Liver (tissue), 9 donors: Measurements from ENCODE around the gene SLC4A8. TPM values are rescaled to one million over a fixed set of nuclear protein-coding genes. Genes with fewer than 3 reads are reported as not detected.

Experiments used
- DNase-seq: peaks from one replicate; pipeline ENCODE4 v3.0.0-alpha.2; 2017; ENCODE audit warnings: low spot score
- H3K27ac ChIP-seq, 2 donors: one replicate each; pipeline ENCODE4 v1.7.0; 2013; ENCODE audit warnings: inconsistent platforms in 2 of 2, low read length in 2 of 2, control low read depth in 1 of 2, low read depth in 1 of 2, mild to moderate bottlenecking in 1 of 2
- H3K27me3 ChIP-seq, 4 donors: one replicate each; pipeline versions ENCODE4 v1.6.1 to v1.7.0; 2013; ENCODE audit warnings: low read length in 3 of 4, inconsistent platforms in 1 of 4, mild to moderate bottlenecking in 1 of 4, moderate library complexity in 1 of 4; ENCODE audit not compliant: control insufficient read depth in 4 of 4, insufficient read depth in 4 of 4
- H3K36me3 ChIP-seq, 4 donors: one replicate each; pipeline versions ENCODE4 v1.6.1 to v1.7.0; 2013; ENCODE audit warnings: low read length in 3 of 4, mild to moderate bottlenecking in 3 of 4, low read depth in 1 of 4, moderate library complexity in 1 of 4; ENCODE audit not compliant: control insufficient read depth in 4 of 4, insufficient read depth in 3 of 4
- H3K4me1 ChIP-seq, 4 donors: one replicate each; pipeline versions ENCODE4 v1.6.1 to v1.7.0; 2013; ENCODE audit warnings: low read length in 3 of 4, mild to moderate bottlenecking in 3 of 4, moderate library complexity in 1 of 4; ENCODE audit not compliant: control insufficient read depth in 4 of 4, insufficient read depth in 4 of 4
- H3K4me3 ChIP-seq, 3 donors: one replicate each; pipeline versions ENCODE4 v1.6.1 to v1.7.0; 2013; ENCODE audit warnings: low read length in 3 of 3, control low read depth in 1 of 3, low read depth in 1 of 3, mild to moderate bottlenecking in 1 of 3
- H3K9ac ChIP-seq, 2 donors: one replicate each; pipeline ENCODE4 v1.7.0; 2013; ENCODE audit warnings: low read length in 2 of 2, mild to moderate bottlenecking in 2 of 2, moderate library complexity in 2 of 2, control low read depth in 1 of 2, low read depth in 1 of 2
- H3K9me3 ChIP-seq, 4 donors: one replicate each; pipeline versions ENCODE4 v1.6.1 to v1.7.0; 2013; ENCODE audit warnings: low read length in 3 of 4; ENCODE audit not compliant: control insufficient read depth in 4 of 4
- EGR1 ChIP-seq, 2 donors: IDR thresholded peaks; 2 replicates each; pipeline ENCODE4 v1.6.1; 2016 to 2018; ENCODE audit warnings: antibody characterized with exemption in 2 of 2, low read depth in 2 of 2
- FOXA1 ChIP-seq: IDR thresholded peaks from 2 replicates; pipeline ENCODE4 v1.6.1; 2016; ENCODE audit warnings: antibody characterized with exemption
- FOXA2 ChIP-seq: IDR thresholded peaks from 2 replicates; pipeline ENCODE4 v1.6.1; 2016; ENCODE audit warnings: antibody characterized with exemption
- GABPA ChIP-seq, 2 donors: IDR thresholded peaks in 1 of 2; conservative IDR thresholded peaks in 1 of 2; 2 replicates each; pipeline ENCODE4 v1.6.1; 2016; ENCODE audit warnings: antibody characterized with exemption in 2 of 2, mild to moderate bottlenecking in 1 of 2, moderate library complexity in 1 of 2
- HNF4A ChIP-seq, 2 donors: conservative IDR thresholded peaks; 2 replicates each; pipeline ENCODE4 v1.6.1; 2016; ENCODE audit warnings: antibody characterized with exemption in 2 of 2, mild to moderate bottlenecking in 2 of 2
- HNF4G ChIP-seq: IDR thresholded peaks from 2 replicates; pipeline ENCODE4 v1.6.1; 2016; ENCODE audit warnings: antibody characterized with exemption
- JUND ChIP-seq, 2 donors: IDR thresholded peaks; 2 replicates each; pipeline ENCODE4 v1.6.1; 2016; ENCODE audit warnings: antibody characterized with exemption in 2 of 2
- NR2F2 ChIP-seq: IDR thresholded peaks from 2 replicates; pipeline ENCODE4 v1.6.1; 2016; ENCODE audit warnings: antibody characterized with exemption
- RAD21 ChIP-seq, 2 donors: IDR thresholded peaks; 2 replicates each; pipeline ENCODE4 v1.6.1; 2016; ENCODE audit warnings: antibody characterized with exemption in 2 of 2, mild to moderate bottlenecking in 2 of 2
- RXRA ChIP-seq, 2 donors: IDR thresholded peaks; 2 replicates each; pipeline ENCODE4 v1.6.1; 2017 to 2018; ENCODE audit warnings: antibody characterized with exemption in 2 of 2, mild to moderate bottlenecking in 1 of 2
- TAF1 ChIP-seq: conservative IDR thresholded peaks from 2 replicates; pipeline ENCODE4 v1.6.1; 2016; ENCODE audit warnings: antibody characterized with exemption, mild to moderate bottlenecking
- YY1 ChIP-seq: IDR thresholded peaks from 2 replicates; pipeline ENCODE4 v1.6.1; 2016; ENCODE audit warnings: antibody characterized with exemption, mild to moderate bottlenecking
- WGBS: extraction: QIAGEN DNeasy Blood & Tissue Kit; methylation state at CpG from one replicate; pipeline ENCODE4 v1.1.7; 2013; 5-methylcytosine and 5-hydroxymethylcytosine counted together
- polyA plus RNA-seq, 2 donors: library from polyadenylated mRNA; stranded (reverse) in 1 of 2; unstranded in 1 of 2; fragments of 200-250 nt in 1 of 2; fragments of >200 nt in 1 of 2; fragmentation: Nextera tagmentation in 1 of 2; extraction: Ambion mirVana in 1 of 2; gene quantifications; one replicate each; pipeline versions ENCODE4 v1.2.1 to v1.2.3, GENCODE V29; 2013 to 2015
- total RNA-seq, 2 donors: library from RNA; depleted of rRNA; stranded (reverse); fragments of >200 nt; gene quantifications; one replicate each; pipeline ENCODE4 v1.2.3, GENCODE V29; 2014
- TF ChIP-seq, protein P1 (sequence below): IDR thresholded peaks from 2 replicates; pipeline ENCODE4 v1.6.1; 2016; ENCODE audit warnings: antibody characterized with exemption
- TF ChIP-seq, protein P2 (sequence below): fragments of 150-350 bp; IDR thresholded peaks from 2 replicates; pipeline ENCODE4 v1.5.1; 2017; ENCODE audit warnings: improper control_type of control experiment, low read depth, low read length; ENCODE audit not compliant: missing input control
- TF ChIP-seq, protein P3 (sequence below): IDR thresholded peaks from 2 replicates; pipeline ENCODE4 v1.6.1; 2016; ENCODE audit warnings: antibody characterized with exemption, mild to moderate bottlenecking
- TF ChIP-seq, protein P4 (sequence below): IDR thresholded peaks from 2 replicates; pipeline ENCODE4 v1.6.1; 2016; ENCODE audit warnings: antibody characterized with exemption
- donor health status: healthy.
- donor health status: healthy.
- donor health status: healthy.
- donor health status: healthy.
- donor health status: healthy.

The SLC4A8 gene
- total and polyA plus RNA-seq, 4 donors: 0.07 to 1.0 (median 0.75) TPM; not detected in 1

- DNase-seq: no peak
- TF ChIP-seq, protein P1, sequence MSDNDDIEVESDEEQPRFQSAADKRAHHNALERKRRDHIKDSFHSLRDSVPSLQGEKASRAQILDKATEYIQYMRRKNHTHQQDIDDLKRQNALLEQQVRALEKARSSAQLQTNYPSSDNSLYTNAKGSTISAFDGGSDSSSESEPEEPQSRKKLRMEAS: no peak
- TF ChIP-seq EGR1 (IDR thresholded peaks at IDR 0.05; ENCODE audit: low read depth in 2 of 2) (no peak), FOXA2 (no peak), RAD21 (IDR thresholded peaks at IDR 0.05) (no peak), RXRA (IDR thresholded peaks at IDR 0.05) (no peak), YY1 (no peak), HNF4G (no peak), GABPA (IDR thresholded peaks at IDR 0.05 in 1 of 2, conservative IDR thresholded peaks at IDR 0.05 in 1 of 2) (no peak), TAF1 (no peak), HNF4A (conservative IDR thresholded peaks at IDR 0.05) (no peak), FOXA1 (no peak), NR2F2 (no peak)
- TF ChIP-seq, protein P2, sequence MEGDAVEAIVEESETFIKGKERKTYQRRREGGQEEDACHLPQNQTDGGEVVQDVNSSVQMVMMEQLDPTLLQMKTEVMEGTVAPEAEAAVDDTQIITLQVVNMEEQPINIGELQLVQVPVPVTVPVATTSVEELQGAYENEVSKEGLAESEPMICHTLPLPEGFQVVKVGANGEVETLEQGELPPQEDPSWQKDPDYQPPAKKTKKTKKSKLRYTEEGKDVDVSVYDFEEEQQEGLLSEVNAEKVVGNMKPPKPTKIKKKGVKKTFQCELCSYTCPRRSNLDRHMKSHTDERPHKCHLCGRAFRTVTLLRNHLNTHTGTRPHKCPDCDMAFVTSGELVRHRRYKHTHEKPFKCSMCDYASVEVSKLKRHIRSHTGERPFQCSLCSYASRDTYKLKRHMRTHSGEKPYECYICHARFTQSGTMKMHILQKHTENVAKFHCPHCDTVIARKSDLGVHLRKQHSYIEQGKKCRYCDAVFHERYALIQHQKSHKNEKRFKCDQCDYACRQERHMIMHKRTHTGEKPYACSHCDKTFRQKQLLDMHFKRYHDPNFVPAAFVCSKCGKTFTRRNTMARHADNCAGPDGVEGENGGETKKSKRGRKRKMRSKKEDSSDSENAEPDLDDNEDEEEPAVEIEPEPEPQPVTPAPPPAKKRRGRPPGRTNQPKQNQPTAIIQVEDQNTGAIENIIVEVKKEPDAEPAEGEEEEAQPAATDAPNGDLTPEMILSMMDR: no peak
- TF ChIP-seq, protein P3, sequence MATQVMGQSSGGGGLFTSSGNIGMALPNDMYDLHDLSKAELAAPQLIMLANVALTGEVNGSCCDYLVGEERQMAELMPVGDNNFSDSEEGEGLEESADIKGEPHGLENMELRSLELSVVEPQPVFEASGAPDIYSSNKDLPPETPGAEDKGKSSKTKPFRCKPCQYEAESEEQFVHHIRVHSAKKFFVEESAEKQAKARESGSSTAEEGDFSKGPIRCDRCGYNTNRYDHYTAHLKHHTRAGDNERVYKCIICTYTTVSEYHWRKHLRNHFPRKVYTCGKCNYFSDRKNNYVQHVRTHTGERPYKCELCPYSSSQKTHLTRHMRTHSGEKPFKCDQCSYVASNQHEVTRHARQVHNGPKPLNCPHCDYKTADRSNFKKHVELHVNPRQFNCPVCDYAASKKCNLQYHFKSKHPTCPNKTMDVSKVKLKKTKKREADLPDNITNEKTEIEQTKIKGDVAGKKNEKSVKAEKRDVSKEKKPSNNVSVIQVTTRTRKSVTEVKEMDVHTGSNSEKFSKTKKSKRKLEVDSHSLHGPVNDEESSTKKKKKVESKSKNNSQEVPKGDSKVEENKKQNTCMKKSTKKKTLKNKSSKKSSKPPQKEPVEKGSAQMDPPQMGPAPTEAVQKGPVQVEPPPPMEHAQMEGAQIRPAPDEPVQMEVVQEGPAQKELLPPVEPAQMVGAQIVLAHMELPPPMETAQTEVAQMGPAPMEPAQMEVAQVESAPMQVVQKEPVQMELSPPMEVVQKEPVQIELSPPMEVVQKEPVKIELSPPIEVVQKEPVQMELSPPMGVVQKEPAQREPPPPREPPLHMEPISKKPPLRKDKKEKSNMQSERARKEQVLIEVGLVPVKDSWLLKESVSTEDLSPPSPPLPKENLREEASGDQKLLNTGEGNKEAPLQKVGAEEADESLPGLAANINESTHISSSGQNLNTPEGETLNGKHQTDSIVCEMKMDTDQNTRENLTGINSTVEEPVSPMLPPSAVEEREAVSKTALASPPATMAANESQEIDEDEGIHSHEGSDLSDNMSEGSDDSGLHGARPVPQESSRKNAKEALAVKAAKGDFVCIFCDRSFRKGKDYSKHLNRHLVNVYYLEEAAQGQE: no peak
- TF ChIP-seq, protein P4, sequence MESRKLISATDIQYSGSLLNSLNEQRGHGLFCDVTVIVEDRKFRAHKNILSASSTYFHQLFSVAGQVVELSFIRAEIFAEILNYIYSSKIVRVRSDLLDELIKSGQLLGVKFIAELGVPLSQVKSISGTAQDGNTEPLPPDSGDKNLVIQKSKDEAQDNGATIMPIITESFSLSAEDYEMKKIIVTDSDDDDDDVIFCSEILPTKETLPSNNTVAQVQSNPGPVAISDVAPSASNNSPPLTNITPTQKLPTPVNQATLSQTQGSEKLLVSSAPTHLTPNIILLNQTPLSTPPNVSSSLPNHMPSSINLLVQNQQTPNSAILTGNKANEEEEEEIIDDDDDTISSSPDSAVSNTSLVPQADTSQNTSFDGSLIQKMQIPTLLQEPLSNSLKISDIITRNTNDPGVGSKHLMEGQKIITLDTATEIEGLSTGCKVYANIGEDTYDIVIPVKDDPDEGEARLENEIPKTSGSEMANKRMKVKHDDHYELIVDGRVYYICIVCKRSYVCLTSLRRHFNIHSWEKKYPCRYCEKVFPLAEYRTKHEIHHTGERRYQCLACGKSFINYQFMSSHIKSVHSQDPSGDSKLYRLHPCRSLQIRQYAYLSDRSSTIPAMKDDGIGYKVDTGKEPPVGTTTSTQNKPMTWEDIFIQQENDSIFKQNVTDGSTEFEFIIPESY: no peak
- H3K36me3 ChIP-seq: peaks cover 0 to 1% (median 0%) of the 10 kb centered on the region in 4 donors
- H3K4me1 ChIP-seq: no peaks in the 10 kb centered on the region
- no peak overlapping the region for H3K4me3 ChIP-seq
- H3K27me3 ChIP-seq: no peaks in the 10 kb centered on the region
- WGBS: 79% methylated on average over 14 of the region's 14 CpGs
- no peak overlapping the region for H3K9ac ChIP-seq
- H3K27ac ChIP-seq: no peak overlapping the region
- H3K9me3 ChIP-seq: no peaks in the 10 kb centered on the region
These were observed 23.6 kb upstream of the SLC4A8 start for GRCh38 chr12:51401020-51401419.

DNA sequence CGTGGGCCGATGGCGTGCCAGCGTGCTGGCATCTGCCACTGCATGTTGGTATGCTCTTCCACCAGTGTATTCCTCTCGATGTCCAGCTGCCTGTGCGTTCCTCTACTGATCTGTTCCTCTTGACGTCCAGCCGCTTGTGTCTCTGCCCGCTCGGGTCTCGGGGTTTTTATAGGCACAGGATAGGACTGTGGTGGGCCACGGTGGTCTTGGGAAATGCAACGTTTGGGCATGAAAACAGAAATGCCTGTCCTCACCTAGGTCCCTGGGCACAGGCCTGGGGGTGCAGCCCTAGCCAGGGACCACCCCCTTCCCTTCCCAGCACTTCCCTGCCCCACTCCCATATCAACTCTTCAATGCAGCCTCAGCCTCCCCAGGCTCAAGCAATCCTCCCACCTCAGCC is 23.1 kb upstream of the SLC4A8 start:
- no peak overlapping the region for H3K27ac ChIP-seq
- WGBS: 90% methylated on average over 13 of the region's 13 CpGs
- peaks cover 0 to 1% (median 0%) of the 10 kb centered on the region in 4 donors for H3K36me3 ChIP-seq
- no peak for DNase-seq
- H3K4me1 ChIP-seq: no peaks in the 10 kb centered on the region
- no peak overlapping the region for H3K9ac ChIP-seq
- TF ChIP-seq YY1: no peak
- TF ChIP-seq JUND (IDR thresholded peaks at IDR 0.05): no peak
- TF ChIP-seq, protein P2: no peak
- no peak for TF ChIP-seq NR2F2
- TF ChIP-seq FOXA1: no peak
- TF ChIP-seq HNF4A (conservative IDR thresholded peaks at IDR 0.05): no peak
- TF ChIP-seq RXRA (IDR thresholded peaks at IDR 0.05): no peak
- TF ChIP-seq HNF4G: no peak
- no peak for TF ChIP-seq GABPA (IDR thresholded peaks at IDR 0.05 in 1 of 2, conservative IDR thresholded peaks at IDR 0.05 in 1 of 2)
- no peak for TF ChIP-seq TAF1
- no peak for TF ChIP-seq FOXA2
- no peaks in the 10 kb centered on the region for H3K9me3 ChIP-seq
- no peak overlapping the region for H3K4me3 ChIP-seq
- no peaks in the 10 kb centered on the region for H3K27me3 ChIP-seq
